IMR-90 (cell line): ENCODE results near the gene FXYD1. TPM values are rescaled to one million over a fixed set of nuclear protein-coding genes. Genes with fewer than 3 reads are reported as not detected.
"Not testable (repeated sequence)": the region's sequence is repeated elsewhere in the genome, so short reads cannot be mapped to it uniquely, and the experiment has no call there.

Experiments
- ATAC-seq: fragments of 200-7000 bp; cut with Tn5 transposase; 2 replicates; pipeline ENCODE4 v1.9.1; 2020; ENCODE audit warnings: low read depth, mild to moderate bottlenecking, moderate library complexity
- BruUV-seq: library from RNA; stranded (reverse); fragments of 400-500 nt; replicated peaks from 2 replicates; lab custom pipeline; 2021; lab: Mats Ljungman, UMichigan
- CTCF ChIA-PET: fragments of 300-600 bp; formaldehyde crosslinking; extraction: SDS; loops from one replicate; lab custom pipeline; 2021; ENCODE audit warnings: antibody characterized with exemption; lab: Yijun Ruan, JAX
- POLR2A ChIA-PET: fragments of 300-600 bp; sonication (Branson Sonifier 250); formaldehyde crosslinking; loops from one replicate; lab custom pipeline; 2022; ENCODE audit warnings: antibody characterized with exemption; ENCODE audit not compliant: unreplicated experiment; lab: Charles Lee
- DNase-seq: peaks from one replicate; pipeline ENCODE4 v3.0.0; 2013
- H2AFZ ChIP-seq: replicated peaks from 2 replicates; pipeline ENCODE3; 2013; ENCODE audit warnings: low read length, mild to moderate bottlenecking; ENCODE audit not compliant: poor library complexity
- H2AK5ac ChIP-seq: 2 replicates; pipeline ENCODE4 v1.6.1; 2013; ENCODE audit warnings: low read depth, low read length, inconsistent platforms
- H2AK9ac ChIP-seq: replicated peaks from 2 replicates; pipeline ENCODE3; 2013; ENCODE audit warnings: mild to moderate bottlenecking, low read depth, low read length, moderate library complexity; ENCODE audit not compliant: poor library complexity
- H2BK120ac ChIP-seq: 2 replicates; pipeline ENCODE4 v1.6.1; 2013; ENCODE audit warnings: low read depth, low read length, inconsistent platforms
- H2BK15ac ChIP-seq: 3 replicates; pipeline ENCODE4 v1.6.1; 2013; ENCODE audit warnings: low read depth, low read length, inconsistent platforms
- H2BK20ac ChIP-seq: 2 replicates; pipeline ENCODE4 v1.6.1; 2013; ENCODE audit warnings: low read depth, mild to moderate bottlenecking, inconsistent platforms, low read length, moderate library complexity
- H2BK5ac ChIP-seq: 2 replicates; pipeline ENCODE4 v1.6.1; 2013; ENCODE audit warnings: mild to moderate bottlenecking, low read depth, low read length, inconsistent platforms; ENCODE audit not compliant: poor library complexity, severe bottlenecking
- H3K14ac ChIP-seq: replicated peaks from 2 replicates; pipeline ENCODE4 v1.6.1; 2013; ENCODE audit warnings: low read depth, low read length, inconsistent platforms
- H3K18ac ChIP-seq: 2 replicates; pipeline ENCODE4 v1.6.1; 2013; ENCODE audit warnings: low read depth, low read length, control low read depth
- H3K23ac ChIP-seq: 2 replicates; pipeline ENCODE4 v1.6.1; 2013; ENCODE audit warnings: low read depth, low read length, inconsistent platforms
- H3K27ac ChIP-seq: 2 replicates; pipeline ENCODE4 v1.5.1; 2013; ENCODE audit warnings: mild to moderate bottlenecking, control low read depth, low read length; ENCODE audit not compliant: insufficient read depth
- H3K27me3 ChIP-seq: 2 replicates; pipeline ENCODE4 v1.6.1; 2013; ENCODE audit warnings: low read length; ENCODE audit not compliant: control insufficient read depth, insufficient read depth
- H3K36me3 ChIP-seq: 2 replicates; pipeline ENCODE4 v1.6.1; 2013; ENCODE audit warnings: low read length, mixed read lengths; ENCODE audit not compliant: control insufficient read depth, insufficient read depth
- H3K4ac ChIP-seq: 2 replicates; pipeline ENCODE4 v1.6.1; 2013; ENCODE audit warnings: low read depth, low read length, inconsistent platforms
- H3K4me1 ChIP-seq: 2 replicates; pipeline ENCODE4 v1.6.1; 2013; ENCODE audit warnings: low read length, mixed read lengths; ENCODE audit not compliant: control insufficient read depth, insufficient read depth
- H3K4me2 ChIP-seq: 2 replicates; pipeline ENCODE4 v1.6.1; 2013; ENCODE audit warnings: low read depth, mild to moderate bottlenecking, control low read depth, low read length, moderate library complexity
- H3K4me3 ChIP-seq: 2 replicates; pipeline ENCODE4 v1.5.1; 2013; ENCODE audit warnings: low read depth, mild to moderate bottlenecking, control low read depth, low read length, moderate library complexity; ENCODE audit not compliant: insufficient read depth
- H3K56ac ChIP-seq: 2 replicates; pipeline ENCODE4 v1.6.1; 2013; ENCODE audit warnings: low read length, inconsistent platforms; ENCODE audit not compliant: insufficient read depth; ENCODE audit errors: extremely low read depth
- H3K79me1 ChIP-seq, 2 experiments: 2 replicates each; pipeline ENCODE4 v1.6.1; 2013; ENCODE audit warnings: low read length in 2 of 2, inconsistent platforms in 1 of 2, low read depth in 1 of 2
- H3K9ac ChIP-seq: 2 replicates; pipeline ENCODE4 v1.6.1; 2013; ENCODE audit warnings: low read depth, low read length, control low read depth
- H3K9me1 ChIP-seq: 2 replicates; pipeline ENCODE4 v1.6.1; 2013; ENCODE audit warnings: low read length, inconsistent platforms; ENCODE audit not compliant: insufficient read depth
- H3K9me3 ChIP-seq: 2 replicates; pipeline ENCODE4 v1.6.1; 2013; ENCODE audit warnings: low read length; ENCODE audit not compliant: control insufficient read depth, insufficient read depth
- H4K20me1 ChIP-seq: 2 replicates; pipeline ENCODE4 v1.6.1; 2013; ENCODE audit warnings: low read length, inconsistent platforms; ENCODE audit not compliant: insufficient read depth
- H4K5ac ChIP-seq: 2 replicates; pipeline ENCODE4 v1.6.1; 2013; ENCODE audit warnings: mild to moderate bottlenecking, low read depth, low read length, control low read depth
- H4K8ac ChIP-seq, 2 experiments: 2 replicates each; pipeline ENCODE4 v1.6.1; 2013; ENCODE audit warnings: low read depth in 2 of 2, low read length in 2 of 2, control low read depth in 1 of 2, inconsistent platforms in 1 of 2
- H4K91ac ChIP-seq: 2 replicates; pipeline ENCODE4 v1.6.1; 2013; ENCODE audit warnings: low read depth, low read length, inconsistent platforms; ENCODE audit not compliant: insufficient read depth
- CEBPB ChIP-seq: IDR thresholded peaks from 2 replicates; pipeline ENCODE4 v1.6.1; 2012; ENCODE audit warnings: low read depth, low read length, improper control_type of control experiment
- MAZ ChIP-seq: IDR thresholded peaks from 2 replicates; pipeline ENCODE4 v1.6.1; 2012; ENCODE audit warnings: low read depth, mild to moderate bottlenecking, low read length, improper control_type of control experiment, moderate library complexity, borderline replicate concordance
- POLR2A ChIP-seq: IDR thresholded peaks from 2 replicates; pipeline ENCODE4 v1.6.1; 2012; ENCODE audit warnings: mild to moderate bottlenecking, low read depth, low read length
- RCOR1 ChIP-seq: IDR thresholded peaks from 2 replicates; pipeline ENCODE4 v1.6.1; 2012; ENCODE audit warnings: mild to moderate bottlenecking, low read length, improper control_type of control experiment; ENCODE audit not compliant: insufficient replicate concordance
- RFX5 ChIP-seq: IDR thresholded peaks from 2 replicates; pipeline ENCODE4 v1.8.0; 2012; ENCODE audit warnings: low read depth, mild to moderate bottlenecking, low read length, moderate library complexity
- WGBS, 2 experiments: methylation state at CpG; one replicate each; pipeline versions ENCODE4 v1.1.5 to v1.1.7; 2013; ENCODE audit warnings: missing lambda C conversion rate in 2 of 2; ENCODE audit not compliant: insufficient read length in 1 of 2; ENCODE audit errors: extremely low coverage in 2 of 2; 5-methylcytosine and 5-hydroxymethylcytosine counted together
- dilution Hi-C: fragments of 300-500 bp; cut with HindIII; formaldehyde crosslinking; loops from one replicate; pipeline ENCODE4 v1.14.3; 2018; ENCODE audit warnings: low sequenced_read_pairs; ENCODE audit not compliant: unreplicated experiment
- in situ Hi-C: fragments of 300-500 bp; cut with MboI; formaldehyde crosslinking; loops from 3 replicates; pipeline ENCODE4 v1.14.3; 2019; ENCODE audit warnings: low sequenced_read_pairs, inconsistent platforms, mixed read lengths
- intact Hi-C: fragments of 100-400 bp; cut with micrococcal nuclease; formaldehyde crosslinking; loops from 2 replicates; pipeline ENCODE4 v1.10.0; 2022
- polyA plus RNA-seq, 3 experiments: library from polyadenylated mRNA; depleted of rRNA; stranded (reverse); fragments of >200 nt; gene quantifications; 2 replicates each; pipeline ENCODE4 v1.2.3, GENCODE V29; 2012; ENCODE audit warnings: low replicate concordance in 1 of 3
- total RNA-seq: library from RNA; depleted of rRNA; stranded (reverse); fragments of >200 nt; gene quantifications from 2 replicates; pipeline ENCODE4 v1.2.3, GENCODE V29; 2012
- TF ChIP-seq, protein P1 (sequence below): fragments of 150-350 bp; IDR thresholded peaks from 2 replicates; pipeline ENCODE4 v1.6.1; 2017; ENCODE audit warnings: mild to moderate bottlenecking, antibody characterized with exemption, low read length, low read depth

The FXYD1 gene
- total and polyA plus RNA-seq, 2 of the 4 experiments (the other 2 are of a cell fraction) = 0.18 to 3.9 TPM

DNA sequence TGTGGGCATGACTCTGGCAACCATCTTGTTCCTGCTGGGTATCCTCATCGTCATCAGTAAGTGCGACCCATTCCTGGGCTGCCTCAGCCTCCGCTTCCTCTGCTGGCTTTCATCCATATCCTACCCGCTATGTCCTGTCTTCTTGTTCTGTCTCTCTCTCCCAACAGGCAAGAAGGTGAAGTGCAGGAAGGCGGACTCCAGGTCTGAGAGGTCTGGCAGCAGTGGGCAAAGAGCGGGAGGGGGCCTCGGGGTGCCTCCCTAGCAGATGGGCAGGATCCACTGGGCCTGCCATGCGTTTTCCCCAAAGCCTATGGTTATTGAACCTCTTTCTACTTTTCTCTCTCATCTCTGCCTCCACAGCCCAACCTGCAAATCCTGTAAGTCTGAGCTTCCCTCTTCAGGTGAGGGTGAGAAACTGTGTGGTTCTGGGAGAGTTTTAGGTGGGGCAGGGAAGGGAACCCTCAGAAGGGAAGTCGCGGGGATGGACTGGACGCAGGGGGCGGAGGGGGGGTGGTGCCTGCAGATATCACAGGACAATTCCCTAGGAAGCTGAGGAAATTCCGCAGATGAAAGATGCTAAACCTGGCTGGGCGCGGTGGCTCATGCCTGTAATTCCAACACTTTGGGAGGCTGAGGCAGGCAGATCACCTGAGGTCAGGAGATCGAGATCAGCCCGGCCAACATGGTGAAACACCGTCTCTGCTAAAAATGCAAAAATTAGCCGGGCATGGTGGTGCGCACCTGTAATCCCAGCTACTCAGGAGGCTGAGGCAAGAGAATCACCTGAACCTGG is 12.8 kb downstream of the FXYD1 start:
- Histone ChIP-seq H3K79me1 (peaks cover 8 to 25% of the 10 kb centered on the region in 2 experiments; a peak in 2 of 4 replicates), H3K9ac (no peak overlapping the region), H2AK5ac (no peak overlapping the region; the same call in 1 of the 2 replicates), H3K4me2 (no peak overlapping the region), H3K4me1 (peaks cover 9% of the 10 kb centered on the region), H4K91ac (no peak overlapping the region), H2AFZ (peak overlapping the region; percentile 7), H4K5ac (no peak overlapping the region), H4K8ac (no peak overlapping the region), H2AK9ac (no peak overlapping the region), H3K18ac (no peak overlapping the region), H3K4ac (no peak overlapping the region), H3K23ac (no peak overlapping the region), H2BK20ac (no peak overlapping the region), H3K56ac (no peak overlapping the region), H3K27me3 (no peaks in the 10 kb centered on the region), H3K4me3 (no peak overlapping the region), H3K9me1 (peaks cover 9% of the 10 kb centered on the region; the same call in 1 of the 2 replicates), H2BK5ac (no peak overlapping the region), H3K9me3 (no peaks in the 10 kb centered on the region), H2BK15ac (no peak overlapping the region), H4K20me1 (0 out of 2 replicates have a peak, but pooled peaks cover 1% of the 10 kb centered on the region), H2BK120ac (no peak overlapping the region), H3K36me3 (no peaks in the 10 kb centered on the region), H3K14ac (no peak overlapping the region), H3K27ac (no peak overlapping the region)
- DNase-seq (no peak), ATAC-seq (no peak)
- dilution Hi-C loops = no loop called here
- no TSS peak for BruUV-seq
- in situ Hi-C loops = no loop called here
- TF ChIP-seq, protein P1, sequence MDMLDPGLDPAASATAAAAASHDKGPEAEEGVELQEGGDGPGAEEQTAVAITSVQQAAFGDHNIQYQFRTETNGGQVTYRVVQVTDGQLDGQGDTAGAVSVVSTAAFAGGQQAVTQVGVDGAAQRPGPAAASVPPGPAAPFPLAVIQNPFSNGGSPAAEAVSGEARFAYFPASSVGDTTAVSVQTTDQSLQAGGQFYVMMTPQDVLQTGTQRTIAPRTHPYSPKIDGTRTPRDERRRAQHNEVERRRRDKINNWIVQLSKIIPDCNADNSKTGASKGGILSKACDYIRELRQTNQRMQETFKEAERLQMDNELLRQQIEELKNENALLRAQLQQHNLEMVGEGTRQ = no peak
- no peak for TF ChIP-seq CEBPB
- no peak for TF ChIP-seq MAZ
- TF ChIP-seq RCOR1 = no peak
- no peak for TF ChIP-seq RFX5
- no peak for TF ChIP-seq POLR2A
- CTCF ChIA-PET = no interaction called here
- POLR2A ChIA-PET = no interaction called here
- 88% methylated on average over 6 of the region's 20 CpGs; no CpG with 5 or more reads in 1 of the 2 experiments for WGBS, 2 experiments
- intact Hi-C loops = no loop called here

DNA sequence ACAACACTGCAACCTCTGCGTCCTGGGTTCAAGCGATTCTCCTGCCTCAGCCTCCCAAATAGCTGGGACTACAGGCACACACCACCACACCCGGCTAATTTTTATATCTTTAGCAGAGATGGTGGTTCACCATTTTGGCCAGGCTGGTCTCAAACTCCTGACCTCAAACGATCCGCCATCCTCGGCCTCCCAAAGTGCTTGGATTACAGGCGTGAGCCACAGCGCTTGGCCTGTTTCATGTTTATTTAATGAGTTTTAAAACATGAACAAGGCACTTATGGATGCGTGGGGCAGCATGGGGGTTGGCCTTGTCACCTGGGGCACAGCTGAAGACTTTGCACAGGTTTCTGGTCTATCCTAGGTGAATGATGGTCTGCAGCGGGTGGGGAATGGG is 14.5 kb downstream of the FXYD1 start:
- POLR2A ChIA-PET = not testable (repeated sequence)
- CTCF ChIA-PET = interaction anchor here (0.6 to 1.2 kb wide), 2 partner anchors 12 to 618 kb away, joined by 3 to 4 read pairs; no protein-coding TSS in a partner anchor

More for the DNA sequence above, 14.5 kb downstream of the FXYD1 start:
- H2BK120ac ChIP-seq, H2AK9ac ChIP-seq, DNase-seq, H3K23ac ChIP-seq, H3K14ac ChIP-seq, H2BK5ac ChIP-seq, H3K18ac ChIP-seq, H3K4me2 ChIP-seq, H3K9ac ChIP-seq, H3K56ac ChIP-seq, H2BK15ac ChIP-seq, in situ Hi-C loops, H4K5ac ChIP-seq, H4K8ac ChIP-seq, H3K4ac ChIP-seq, H3K4me1 ChIP-seq, H4K91ac ChIP-seq, H3K9me3 ChIP-seq, H4K20me1 ChIP-seq, H3K27me3 ChIP-seq, H3K4me3 ChIP-seq, H3K27ac ChIP-seq, ATAC-seq, dilution Hi-C loops, BruUV-seq, intact Hi-C loops, H2BK20ac ChIP-seq: not testable (repeated sequence)
- WGBS, 2 experiments = 33% methylated on average over 1 of the region's 10 CpGs; no CpG with 5 or more reads in 1 of the 2 experiments
- H3K9me1 ChIP-seq = peaks cover 12% of the 10 kb centered on the region; the same call in 1 of the 2 replicates
- peak overlapping the region; percentile 100 for H2AFZ ChIP-seq
- H3K79me1 ChIP-seq = peaks cover 8 to 39% of the 10 kb centered on the region in 2 experiments; a peak in 2 of 4 replicates
- H3K36me3 ChIP-seq = peaks cover 11% of the 10 kb centered on the region
- H2AK5ac ChIP-seq = 0 out of 2 replicates have a peak overlapping the region, but pooled peaks have one; percentile 9
